Stimulated activated CD8-positive, alpha-beta memory T cell treated with anti-CD3 and anti-CD28 coated beads, Interleukin-4, amount 100 ng/mL, for 1 hour (primary cell): Measurements from ENCODE around the gene EPHX1.
"Not testable (repeated sequence)": the region's sequence is repeated elsewhere in the genome, so short reads cannot be mapped to it uniquely, and the experiment has no call there.

Source experiments
- DNase-seq, 2 donors: peaks; one replicate each; pipeline ENCODE4 v3.0.0-alpha.2; 2020; ENCODE audit warnings: low read depth in 2 of 2, low spot score in 1 of 2

The EPHX1 gene

DNA sequence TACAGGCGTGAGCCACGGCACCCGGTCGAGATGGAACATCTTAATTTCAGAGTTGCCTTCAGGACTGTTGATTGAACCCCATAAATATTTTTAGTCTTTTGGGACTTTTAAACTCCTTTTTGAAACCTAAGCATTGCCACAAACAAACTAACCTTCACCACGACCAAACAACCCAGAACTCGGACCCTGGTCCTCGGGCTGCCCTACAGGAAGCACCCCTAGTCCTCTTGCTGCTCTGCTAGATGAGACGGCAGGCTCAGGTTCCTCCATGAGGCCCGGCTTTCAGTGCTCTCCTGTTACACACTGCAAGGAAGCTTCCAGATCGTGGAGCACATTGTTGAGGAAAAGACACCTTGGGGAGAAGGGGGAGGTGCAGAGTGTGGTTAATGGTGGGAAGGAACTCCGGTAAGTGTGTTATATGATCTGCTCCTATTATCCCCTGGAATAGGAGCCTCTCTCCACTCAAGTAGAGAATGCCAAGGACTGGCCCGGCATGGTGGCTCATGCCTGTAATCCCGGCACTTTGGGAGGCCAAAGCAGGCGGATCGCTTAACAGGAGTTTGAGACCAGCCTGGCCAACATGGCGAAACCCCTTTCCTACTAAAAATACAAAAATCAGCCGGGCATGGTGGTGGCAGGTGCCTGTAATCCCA lies 5.7 kb downstream of the EPHX1 start:
- no peak for DNase-seq

DNA sequence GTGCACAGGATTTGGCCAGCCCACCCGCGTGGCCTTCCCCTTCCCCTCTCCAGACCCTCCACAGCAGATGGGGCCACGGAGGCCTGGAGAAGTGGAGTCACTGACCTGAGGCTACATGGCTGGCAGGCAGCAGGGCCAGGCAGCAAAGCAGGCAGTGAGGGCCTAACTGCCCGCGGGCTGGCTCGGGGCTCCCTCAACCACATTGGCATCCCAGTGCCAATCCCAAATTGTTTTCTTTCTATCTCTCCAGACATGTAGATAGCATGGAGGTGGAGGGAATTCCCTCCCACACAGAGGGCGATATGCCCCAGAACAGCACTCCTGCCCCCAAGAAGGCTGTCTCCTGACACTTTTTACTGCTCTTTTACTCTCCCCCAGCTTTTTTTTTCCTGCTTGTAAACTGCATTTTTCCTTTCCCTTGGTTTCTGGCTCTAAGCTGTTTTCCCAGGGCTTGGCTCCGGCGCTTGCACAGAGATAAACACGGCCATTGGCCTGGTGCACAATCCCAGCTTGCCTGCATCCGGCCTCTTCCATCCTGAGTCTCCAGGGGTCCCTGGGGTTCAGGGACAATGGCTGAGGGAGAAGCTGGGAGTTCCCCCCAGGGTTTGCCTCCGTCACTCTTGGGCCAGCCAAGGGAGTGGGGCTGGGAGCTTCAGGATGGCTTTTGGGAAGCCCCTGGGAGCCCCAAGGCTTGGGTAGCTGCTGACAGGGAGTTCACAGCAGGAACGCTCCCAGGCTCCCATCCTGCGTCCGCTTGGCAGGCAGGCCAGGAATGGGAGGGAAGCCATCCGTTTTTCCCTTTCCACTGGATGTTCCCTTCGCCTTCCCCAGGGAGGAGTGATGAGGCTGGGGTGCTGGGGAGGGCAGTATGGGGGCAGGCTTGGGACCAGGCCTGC lies 7.0 kb downstream of the EPHX1 start:
- no peak for DNase-seq

DNA sequence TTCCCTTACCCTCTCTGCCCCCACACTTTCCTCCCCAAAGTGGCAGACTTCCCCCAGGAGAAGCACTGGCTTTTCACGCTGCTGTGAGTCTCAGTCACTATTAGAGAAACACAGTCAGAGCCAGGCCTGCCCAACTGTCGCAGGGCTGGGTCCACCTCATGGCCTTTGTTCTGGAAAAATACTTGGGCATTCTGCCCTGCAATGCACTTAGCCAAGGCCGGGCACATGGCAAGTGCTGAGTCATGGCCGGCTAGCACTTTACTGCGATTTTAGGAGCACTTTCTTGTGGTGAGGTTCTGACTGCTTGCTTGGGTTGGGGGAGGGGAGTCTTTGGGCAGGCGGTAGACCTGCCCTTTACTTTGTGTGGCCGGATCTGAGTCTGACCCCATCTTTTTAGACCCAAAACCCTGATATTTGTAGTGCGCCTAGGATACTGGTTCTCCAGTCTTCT lies 7.7 kb downstream of the EPHX1 start:
- no peak for DNase-seq

DNA sequence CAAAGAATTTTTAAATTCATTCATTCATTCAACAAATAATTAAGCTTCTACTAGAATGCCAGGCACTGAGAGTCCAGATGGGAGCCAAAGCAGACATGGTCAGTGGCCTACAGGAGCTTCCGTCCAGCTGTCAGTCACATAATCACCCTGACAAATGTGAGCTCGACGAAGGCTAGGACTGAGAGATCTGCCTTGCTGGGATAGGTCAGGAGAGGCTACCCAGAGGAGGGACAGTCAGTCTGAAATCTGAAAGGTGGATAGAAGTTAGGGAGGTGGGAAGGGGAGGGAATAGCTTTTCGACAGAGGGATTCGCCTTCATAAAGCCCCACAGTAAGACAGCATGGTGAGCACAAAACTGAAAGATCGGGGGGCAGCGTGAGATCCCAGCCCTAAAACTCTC lies 8.3 kb downstream of the EPHX1 start:
- no peak for DNase-seq

DNA sequence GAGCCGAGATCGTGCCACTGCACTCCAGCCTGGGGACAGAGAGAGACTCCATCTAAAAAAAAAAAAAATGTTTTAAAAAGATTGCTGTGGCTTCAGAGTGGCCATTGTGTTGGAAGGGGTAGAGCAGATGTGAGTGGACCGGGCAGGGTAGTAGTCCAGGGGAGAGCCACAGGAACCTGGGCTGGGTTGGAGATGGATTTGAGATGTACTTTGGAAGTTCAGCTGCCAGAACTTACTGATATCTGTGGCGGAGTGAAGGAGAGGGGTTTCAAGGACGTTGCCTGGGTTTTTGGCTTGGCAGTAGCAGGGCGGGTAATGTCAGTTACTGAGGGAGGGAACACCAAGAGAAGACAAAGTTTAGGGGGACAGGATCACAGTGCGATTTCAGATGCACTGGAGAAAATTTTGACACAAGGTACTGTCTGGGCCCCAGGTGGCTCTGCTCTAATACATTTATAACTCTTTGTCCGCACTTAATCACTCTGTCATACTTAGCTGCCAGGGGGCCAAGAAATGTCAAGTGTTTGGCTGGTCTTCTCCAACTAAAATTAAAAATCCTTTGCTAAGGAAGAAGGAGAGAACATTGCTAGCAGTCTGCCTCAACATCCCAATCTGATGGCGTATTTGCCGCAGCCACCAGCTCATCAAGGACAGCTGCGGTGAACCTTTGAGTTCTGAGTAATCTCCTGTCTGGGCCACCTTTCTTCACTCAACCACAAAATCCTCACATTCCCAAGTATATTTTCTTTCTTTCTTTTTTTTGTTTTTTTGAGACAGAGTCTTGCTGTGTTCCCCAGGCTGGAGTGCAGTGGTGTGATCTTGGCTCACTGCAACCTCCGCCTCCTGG lies 9.6 kb downstream of the EPHX1 start:
- DNase-seq, result no peak

DNA sequence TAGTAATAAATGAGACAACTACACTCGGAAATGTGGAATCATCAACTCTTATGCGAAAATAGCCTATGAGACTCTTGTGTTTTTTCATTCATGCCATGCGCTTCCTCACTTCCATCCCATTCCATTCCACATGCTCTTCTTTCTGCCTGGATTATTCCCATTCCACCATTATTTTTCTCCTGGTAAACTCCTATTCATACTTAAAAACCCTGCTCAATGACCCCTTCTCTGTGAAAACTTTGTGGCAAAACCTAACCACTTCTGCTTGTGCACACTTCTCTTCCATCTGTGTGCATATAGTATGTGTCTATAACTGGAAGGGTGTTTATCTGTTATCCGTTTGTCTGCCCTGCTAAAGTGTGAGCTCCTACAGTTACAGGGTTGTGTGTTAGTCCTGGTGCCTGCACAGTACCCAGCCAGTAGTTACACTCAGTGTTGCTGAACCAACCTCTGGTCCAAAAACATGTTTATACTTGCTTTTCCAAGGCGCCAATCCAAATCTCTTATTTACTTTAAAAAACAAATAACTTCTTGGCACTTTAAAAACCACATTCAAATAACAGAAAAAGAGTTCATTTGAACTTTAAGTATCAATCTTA lies 10.7 kb downstream of the EPHX1 start:
- no peak for DNase-seq

DNA sequence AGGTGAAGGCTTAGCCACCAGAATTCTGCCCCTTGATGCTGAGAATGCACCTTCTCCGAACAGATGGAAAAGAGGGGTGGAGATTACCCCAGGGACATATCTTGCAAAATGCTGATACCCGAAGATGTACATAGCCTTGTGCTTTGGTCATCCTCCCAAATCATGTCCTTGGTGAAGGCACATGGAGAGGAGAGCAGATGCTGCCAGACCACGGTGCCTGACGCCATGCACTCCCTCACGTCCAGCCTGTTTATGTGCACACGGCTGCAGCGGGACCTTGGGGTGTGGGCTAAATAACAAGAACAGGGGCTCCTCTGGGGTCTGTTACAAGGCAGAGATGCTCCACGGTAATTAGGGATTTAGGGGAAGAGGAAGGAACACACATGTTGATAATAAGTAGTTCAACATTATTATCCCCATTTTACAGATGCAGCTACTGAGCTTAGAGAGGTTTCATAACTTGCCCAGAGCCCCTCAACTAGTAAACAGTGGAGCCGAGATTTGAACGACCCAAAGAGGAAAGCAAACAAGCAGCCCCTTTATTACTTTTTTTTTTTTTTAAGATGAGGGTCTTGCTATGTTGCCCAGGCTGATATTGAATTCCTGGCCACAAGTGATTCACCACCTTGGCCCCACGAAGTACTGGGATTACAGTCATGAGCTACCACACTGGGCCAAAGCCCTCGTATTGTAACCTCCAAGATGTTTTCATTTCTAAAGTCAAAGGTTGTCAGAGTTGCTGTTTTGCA lies 12.9 kb downstream of the EPHX1 start:
- no peak for DNase-seq

DNA sequence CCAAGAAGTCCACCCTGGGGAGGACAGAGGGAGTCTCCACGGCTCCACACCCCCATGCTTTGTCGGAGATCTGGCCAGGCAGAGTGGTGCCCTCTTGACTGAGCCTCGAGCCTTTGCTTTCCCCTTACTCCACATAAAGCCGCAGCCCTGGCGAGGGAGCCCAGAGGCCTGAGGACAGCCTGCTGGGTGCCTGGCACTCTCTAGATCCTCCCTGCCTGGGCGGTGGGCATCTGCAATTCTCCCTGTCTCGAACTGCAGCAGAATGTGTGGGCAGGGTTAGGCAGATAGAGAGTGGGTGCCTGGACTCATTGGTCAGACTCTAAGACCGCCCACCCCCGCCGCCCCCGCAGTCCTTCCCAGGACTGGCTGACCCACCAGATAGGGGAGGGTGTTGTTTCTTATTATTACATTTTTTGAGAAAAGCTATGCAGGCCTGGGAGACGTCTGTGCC lies 13.9 kb downstream of the EPHX1 start:
- no peak for DNase-seq

DNA sequence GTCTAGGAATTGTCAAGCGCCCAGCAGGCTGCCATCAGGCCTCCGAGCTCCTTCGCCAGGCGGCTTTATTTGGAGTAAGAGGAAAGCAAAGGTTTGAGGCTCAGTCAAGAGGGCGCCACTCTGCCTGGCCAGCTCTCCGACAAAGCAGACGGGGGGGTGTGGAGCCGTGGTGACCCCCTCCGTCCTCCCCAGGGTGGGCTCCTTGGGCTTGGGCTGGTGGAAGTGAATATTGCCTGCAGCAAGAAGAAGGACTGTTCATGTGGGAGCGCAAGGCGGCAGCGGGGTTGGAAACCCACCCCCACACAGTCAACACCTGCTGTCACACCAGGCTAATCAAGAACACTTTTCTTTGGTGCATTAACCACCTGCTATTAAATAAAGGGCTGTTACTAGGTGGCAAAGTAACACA lies 14.6 kb downstream of the EPHX1 start:
- DNase-seq, result no peak

DNA sequence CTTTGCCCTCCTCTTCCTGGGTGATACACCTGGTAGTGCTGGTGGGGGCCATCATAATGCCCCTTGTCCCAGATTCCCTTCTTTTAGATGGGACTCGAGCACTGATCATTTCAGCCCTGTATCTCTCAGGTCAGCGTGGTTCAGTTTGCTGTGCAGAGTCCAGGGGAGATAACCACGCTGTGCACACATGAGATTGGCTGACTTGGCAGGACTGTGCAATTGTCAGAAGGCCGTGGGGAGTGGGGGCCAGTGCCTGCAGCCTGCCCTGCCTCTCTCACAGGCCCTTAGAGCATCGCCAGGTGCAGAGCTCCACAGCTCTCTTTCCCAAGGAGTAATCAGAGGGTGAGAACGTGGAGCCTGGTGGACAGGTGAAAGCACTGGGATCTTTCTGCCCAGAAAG lies 15.2 kb downstream of the EPHX1 start:
- DNase-seq, result no peak

DNA sequence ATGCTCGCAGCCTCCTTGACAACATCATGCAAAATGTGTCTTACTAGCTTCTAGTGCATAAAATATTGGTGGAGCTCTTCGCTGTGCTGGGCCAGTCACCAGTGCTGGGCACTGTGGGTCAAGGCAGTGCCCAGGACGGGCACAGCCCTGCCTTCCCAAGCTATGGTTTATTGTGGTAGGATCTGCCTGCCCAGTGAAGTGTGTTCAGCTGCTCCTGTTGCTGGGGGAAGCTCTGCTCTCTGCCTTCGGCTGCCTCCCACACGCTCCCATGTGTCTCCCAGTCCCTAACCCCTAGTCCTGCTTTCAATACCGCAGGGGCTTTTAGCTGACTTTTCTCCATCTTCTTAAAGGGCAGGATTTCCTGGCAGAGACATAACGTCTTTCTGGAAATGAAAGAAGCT lies 15.7 kb downstream of the EPHX1 start:
- no peak for DNase-seq

DNA sequence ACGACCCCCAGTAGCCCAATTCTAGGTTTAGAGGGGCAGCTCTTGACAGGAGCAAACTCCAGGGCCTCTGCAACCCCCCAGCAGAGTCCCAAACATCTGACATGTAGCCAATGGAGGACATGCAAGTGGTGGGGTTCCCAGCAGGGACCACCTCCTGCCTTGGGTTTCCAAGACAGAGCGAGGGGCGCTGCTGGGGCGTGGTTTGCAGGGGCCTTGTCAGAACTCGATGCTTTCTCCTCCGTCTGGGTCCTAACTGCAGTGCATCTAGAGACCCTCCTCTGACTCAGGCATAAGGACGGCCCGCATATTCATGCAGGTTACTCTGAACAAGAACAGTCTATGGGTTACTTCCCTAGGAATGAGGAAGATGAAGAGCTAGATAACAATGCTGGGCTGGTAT lies 17.2 kb downstream of the EPHX1 start:
- no peak for DNase-seq

DNA sequence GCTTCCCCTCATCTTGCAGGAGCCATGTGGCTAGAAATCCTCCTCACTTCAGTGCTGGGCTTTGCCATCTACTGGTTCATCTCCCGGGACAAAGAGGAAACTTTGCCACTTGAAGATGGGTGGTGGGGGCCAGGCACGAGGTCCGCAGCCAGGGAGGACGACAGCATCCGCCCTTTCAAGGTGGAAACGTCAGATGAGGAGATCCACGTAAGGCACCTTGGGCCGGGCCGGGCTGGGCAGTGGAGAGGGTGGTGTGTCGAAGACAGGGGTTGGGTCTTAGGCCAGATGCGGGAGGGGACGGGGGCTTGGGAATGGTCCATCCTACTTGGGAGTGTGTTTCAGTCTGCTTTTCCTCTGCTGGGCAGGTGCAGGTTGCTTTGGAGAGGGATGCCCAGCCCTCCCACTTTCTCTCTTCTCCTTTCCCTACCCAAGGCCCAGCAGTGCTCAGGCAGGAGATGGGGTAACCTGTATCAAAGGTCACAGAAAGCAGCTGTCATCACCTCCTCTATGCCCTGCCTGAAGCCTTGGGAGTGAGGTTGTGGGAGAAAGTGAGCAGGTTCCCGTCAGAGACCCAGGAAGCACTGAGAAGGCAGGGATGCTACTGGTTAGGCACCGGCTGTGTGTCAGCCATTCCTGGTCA lies 18.9 kb downstream of the EPHX1 start:
- no peak for DNase-seq

DNA sequence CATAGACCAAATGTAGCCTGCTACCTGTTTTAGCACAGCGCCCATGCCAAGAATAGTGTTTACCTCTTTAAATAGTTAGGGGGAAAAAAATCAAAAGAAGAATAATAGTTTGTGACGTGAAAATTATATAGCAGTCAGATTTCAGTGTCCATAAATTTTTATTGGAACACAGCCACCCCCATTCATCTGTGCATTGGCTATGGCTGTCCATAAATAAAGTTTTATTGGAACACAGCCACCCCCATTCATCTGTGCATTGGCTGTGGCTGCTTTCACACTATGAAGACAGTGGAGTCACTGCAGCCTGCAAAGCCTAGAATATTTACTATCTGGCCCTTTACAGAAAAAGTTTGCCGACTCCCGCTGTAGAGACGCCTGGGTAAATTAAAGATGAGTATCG lies 20.9 kb downstream of the EPHX1 start:
- DNase-seq, result no peak

DNA sequence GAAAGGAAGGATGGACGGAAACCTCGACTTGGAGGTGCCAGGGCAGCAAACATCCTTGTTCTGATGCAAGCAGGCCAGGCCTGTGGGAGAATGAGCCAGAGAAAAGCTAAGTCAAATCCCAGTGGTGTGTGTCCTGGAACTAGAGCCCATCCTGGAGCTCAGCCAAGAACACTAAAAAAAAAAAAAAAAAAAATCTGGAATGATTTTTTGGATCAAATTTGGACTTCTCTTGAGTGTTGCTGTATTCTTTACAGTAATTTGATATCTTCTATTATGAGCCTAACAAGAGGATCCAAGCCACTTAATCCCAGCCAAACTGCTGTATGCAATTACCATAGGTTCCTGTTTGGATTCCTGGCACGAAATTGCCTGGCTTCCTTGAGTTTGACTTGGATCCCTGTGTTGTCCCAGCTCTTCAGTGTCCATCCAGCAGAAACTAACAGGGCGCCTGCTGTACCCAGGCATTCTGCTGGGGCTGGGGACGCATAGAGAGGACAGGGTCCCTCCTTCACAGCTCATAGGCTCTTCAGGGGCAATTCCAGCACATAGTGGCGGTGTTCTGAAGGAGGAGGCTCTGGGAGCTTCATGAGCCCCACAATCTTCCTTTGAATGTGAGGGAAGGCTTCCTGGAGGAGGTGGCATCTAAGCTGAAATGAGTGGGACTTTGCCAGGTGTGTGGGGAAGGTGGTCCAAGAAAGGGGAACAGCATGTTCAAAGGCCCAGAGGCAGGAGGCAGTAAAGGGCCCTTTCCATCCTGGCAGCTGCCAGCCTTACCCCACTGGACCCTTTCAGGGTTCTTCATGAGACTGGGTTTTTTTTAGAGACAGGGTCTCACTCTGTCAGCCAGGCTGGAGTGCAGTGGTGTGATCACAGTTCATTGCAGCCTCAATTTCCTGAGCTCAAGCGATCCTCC lies 24.7 kb downstream of the EPHX1 start:
- no peak for DNase-seq

DNA sequence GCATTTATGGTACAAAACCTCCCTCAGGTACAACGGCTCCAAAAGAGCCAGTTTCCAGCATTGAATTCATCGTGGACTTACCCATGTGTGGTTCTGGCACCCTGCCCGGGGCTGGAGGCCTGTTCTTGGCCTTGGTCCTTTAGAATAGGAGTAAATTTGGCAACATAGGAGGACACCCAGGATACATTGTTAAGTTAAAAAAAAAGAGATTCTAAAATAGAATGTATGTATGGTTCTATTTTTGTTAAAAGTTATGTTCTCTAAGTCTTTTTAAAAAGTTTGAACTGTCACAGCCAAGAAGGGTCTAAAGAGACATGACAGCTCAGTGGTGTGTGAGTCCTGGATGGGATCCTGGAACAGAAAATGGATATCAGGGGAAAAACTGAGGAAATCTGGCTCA lies 25.9 kb downstream of the EPHX1 start:
- DNase-seq, result no peak

DNA sequence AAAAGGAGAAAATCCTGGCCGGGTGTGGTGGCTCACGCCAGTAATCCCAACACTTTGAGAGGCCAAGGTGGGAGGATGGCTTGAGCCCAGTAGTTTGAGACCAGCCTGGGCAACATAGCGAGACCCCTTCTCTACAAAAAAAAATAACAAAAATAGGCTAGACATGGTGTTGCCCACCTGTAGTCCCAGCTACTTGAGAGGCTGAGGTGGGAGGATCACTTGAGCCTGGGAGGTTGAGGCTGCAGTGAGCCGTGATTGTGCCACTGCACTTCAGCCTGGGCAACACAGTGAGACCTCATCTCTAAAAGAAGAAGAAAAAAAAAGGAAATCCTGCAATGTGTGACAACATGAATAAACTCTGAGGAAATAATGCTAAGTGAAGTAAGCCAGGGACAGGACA lies 26.4 kb downstream of the EPHX1 start:
- DNase-seq, result not testable (repeated sequence)

DNA sequence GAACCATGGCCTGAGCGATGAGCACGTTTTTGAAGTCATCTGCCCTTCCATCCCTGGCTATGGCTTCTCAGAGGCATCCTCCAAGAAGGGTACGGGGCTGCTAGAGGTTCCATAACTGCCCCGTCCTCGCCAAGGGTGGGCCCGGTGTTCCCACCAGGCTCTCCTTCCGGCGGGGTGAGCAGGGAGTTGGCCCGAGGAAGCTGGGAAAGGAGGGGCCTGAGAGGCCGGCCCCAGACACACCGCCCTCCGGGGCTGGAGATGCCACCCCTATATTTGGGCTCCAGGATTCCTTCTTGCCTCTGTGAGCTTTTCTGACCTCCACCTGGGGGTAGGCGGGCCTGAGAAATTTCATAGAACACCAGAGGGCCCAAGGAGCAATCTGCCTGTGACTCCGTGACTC lies 28.9 kb downstream of the EPHX1 start:
- DNase-seq, result no peak

DNA sequence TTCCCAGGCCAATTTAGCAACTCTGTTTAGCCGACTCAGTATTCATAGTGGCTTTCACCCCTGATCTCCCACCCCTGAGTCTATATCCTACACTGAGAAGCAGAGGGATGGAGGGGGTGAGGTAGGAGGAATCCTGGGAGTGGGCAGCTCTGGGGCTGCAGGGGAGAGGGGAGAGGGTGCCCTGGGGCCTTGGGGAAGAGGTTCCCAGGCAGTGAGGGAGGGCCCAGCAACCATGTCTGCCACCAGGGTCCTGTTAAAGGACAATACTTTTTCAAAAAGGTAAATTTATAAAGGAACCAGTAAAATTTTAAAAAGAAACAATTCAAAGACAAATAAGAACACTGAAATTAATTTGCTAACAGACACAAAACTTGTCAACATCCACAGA lies 30.3 kb downstream of the EPHX1 start:
- DNase-seq, result no peak
